ENCODE data around the gene SAPCD1.

SAPCD1 gene

GRCh38 chr6:31725502-31726350 lies 36.7 kb upstream of the SAPCD1 start:
- H3K27ac ChIP-seq = peak overlapping the region; percentile 29

GRCh38 chr6:31727034-31727716 lies 35.3 kb upstream of the SAPCD1 start:
- H3K27ac ChIP-seq = peak overlapping the region; percentile 29; the same call in 1 of the 2 replicates
- TF ChIP-seq ZFX (IDR thresholded peaks at IDR 0.05; ENCODE audit: borderline replicate concordance) (no peak), CTCF (IDR thresholded peaks at IDR 0.05) (no peak)

More at GRCh38 chr6:31725502-31726350, 36.7 kb upstream of the SAPCD1 start:
- no peak for TF ChIP-seq CTCF (IDR thresholded peaks at IDR 0.05)
- no peak for TF ChIP-seq ZFX (IDR thresholded peaks at IDR 0.05; ENCODE audit: borderline replicate concordance)

- H3K27ac ChIP-seq = peak overlapping the region; percentile 29; the same call in 1 of the 2 replicates
These were observed 34.5 kb upstream of the SAPCD1 start for GRCh38 chr6:31727717-31728671.

GRCh38 chr6:31728767-31729514 lies 33.5 kb upstream of the SAPCD1 start, which contains the start of gene DDAH2:
Gene DDAH2, minus strand, starts transcription at chr6:31729299. Its CDS starts 138 bp downstream, at chr6:31729161.
- H3K27ac ChIP-seq = peak within 1 kb of the TSS; percentile 99

More at GRCh38 chr6:31727717-31728671, 34.5 kb upstream of the SAPCD1 start:
- TF ChIP-seq CTCF (IDR thresholded peaks at IDR 0.05) = no peak
- TF ChIP-seq ZFX (IDR thresholded peaks at IDR 0.05; ENCODE audit: borderline replicate concordance) = no peak

GRCh38 chr6:31729515-31729978 lies 32.9 kb upstream of the SAPCD1 start:
- H3K27ac ChIP-seq = peak overlapping the region; percentile 99
- TF ChIP-seq ZFX (IDR thresholded peaks at IDR 0.05; ENCODE audit: borderline replicate concordance) (no peak), CTCF (IDR thresholded peaks at IDR 0.05) (peak; percentile 44)

More at GRCh38 chr6:31728767-31729514, 33.5 kb upstream of the SAPCD1 start, which contains the start of gene DDAH2:
- no peak for TF ChIP-seq ZFX (IDR thresholded peaks at IDR 0.05; ENCODE audit: borderline replicate concordance)
- TF ChIP-seq CTCF (IDR thresholded peaks at IDR 0.05) = no peak

All from 22Rv1 (cell line).